Right hindlimb (tissue), 1 donor: ENCODE results near the gene ZC3H6.
"Not testable (repeated sequence)": the region's sequence is repeated elsewhere in the genome, so short reads cannot be mapped to it uniquely, and the experiment has no call there.

Experiments
- DNase-seq: peaks from one replicate; pipeline ENCODE4 v3.0.0-alpha.2; 2018

Gene ZC3H6

DNA sequence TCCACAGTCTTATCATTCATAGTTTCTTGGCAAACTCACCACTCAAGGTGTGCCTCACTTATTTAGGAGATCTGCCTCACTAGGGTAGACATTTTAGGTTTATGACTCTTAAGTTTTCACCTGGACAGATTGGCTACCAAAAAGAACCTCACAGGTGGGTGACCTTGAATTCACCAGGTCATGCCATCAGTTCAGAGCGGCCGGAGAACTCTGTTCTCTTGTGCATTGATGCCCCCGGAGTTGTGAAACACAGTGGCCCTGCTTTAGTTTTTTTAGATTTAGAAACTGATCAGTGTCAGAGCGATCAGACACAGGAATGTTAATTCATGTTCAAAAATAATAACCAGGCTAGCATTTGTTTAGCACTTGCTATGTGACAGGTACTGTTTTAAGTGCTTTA is 6.7 kb downstream of the ZC3H6 start:
- DNase-seq, result not testable (repeated sequence)

DNA sequence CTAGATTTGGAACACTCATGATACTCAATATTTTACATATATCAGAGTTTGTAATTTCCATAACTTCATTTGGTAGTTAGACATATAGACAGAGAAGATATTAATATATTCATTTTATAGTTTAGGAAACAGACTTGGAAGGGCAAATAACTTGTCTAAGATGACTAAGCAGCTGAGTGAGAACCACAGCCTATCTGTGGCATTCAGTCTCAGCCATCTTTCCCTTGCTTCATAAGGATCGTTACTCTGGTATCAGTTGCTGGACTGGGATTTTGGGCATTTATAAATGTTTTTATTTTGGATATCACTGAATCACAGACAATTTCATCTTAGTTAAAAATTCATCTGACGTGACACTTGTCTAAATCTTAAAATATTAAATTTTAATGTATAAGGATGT is 8.1 kb downstream of the ZC3H6 start:
- DNase-seq, result not testable (repeated sequence)

DNA sequence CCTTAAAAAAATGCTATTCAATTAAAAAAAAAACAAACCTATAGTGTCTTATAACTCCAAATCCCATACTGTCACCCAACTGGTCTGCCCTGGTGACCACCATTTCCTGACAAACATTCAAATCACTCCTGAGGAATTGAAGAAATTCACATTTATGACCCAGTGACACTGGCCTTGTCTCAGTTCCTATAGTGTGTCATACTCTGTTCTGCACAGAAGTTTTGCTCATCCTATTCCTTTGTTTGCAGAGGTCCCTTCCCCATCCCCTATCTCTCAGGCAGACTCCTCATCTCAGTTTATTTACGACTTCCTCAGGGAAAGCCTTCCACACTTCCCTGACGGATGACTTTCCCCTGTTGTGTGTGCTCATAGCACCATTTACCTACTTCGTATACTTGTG is 14.7 kb downstream of the ZC3H6 start:
- no peak for DNase-seq

DNA sequence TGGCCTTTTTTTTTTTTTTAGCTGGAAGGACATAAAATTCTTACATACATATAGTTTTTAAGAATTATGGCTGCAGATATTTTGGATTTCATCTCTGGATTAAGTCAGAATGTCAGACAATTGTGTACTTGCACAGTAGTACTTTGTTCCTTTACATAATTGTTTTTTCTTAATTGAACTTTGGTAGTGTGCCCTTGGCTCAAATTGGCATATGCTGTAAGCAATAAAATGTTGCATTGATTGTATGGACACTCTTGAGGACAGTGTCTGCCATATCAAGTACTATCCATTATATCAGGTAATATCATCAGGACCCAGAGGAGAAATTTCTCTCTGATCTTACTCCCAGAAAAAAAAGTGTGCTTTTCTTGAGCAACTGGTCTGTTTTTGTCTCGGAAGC is 15.3 kb downstream of the ZC3H6 start:
- no peak for DNase-seq

DNA sequence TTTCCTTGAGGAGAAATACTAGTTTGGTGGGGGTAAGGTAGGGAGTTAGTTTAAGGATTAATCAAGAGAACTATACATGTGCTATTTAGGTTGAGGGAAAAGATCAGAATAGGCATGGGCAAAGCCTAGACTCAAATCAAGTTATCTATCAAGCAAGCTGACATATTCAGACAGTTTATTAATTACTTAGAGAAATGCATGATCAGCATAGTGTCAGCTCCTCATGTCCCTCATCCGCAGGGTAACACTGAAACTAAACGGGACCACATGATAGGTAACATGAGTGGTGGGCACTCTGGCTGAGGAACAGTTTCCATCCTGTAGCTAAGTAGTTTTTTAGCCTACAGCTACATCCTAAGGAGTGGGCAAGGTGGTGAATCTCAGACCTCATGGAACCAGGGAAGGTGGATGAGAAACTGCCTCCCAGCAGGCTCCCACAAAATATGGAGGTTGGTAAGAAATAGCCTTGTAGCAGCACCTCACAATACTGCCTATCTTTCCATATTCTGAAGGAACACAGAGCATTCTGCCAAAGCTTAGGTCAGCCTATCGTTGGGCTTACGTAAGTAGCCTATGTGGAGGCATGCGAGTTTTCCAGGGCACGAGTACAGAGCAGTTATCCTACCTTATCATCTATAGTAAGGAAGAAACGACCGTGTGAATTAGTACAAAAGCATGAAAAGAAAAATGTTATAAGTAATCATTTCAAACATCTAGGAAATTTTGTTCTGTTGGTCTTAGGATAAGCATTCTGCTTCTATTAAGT is 18.4 kb downstream of the ZC3H6 start:
- DNase-seq, result no peak

DNA sequence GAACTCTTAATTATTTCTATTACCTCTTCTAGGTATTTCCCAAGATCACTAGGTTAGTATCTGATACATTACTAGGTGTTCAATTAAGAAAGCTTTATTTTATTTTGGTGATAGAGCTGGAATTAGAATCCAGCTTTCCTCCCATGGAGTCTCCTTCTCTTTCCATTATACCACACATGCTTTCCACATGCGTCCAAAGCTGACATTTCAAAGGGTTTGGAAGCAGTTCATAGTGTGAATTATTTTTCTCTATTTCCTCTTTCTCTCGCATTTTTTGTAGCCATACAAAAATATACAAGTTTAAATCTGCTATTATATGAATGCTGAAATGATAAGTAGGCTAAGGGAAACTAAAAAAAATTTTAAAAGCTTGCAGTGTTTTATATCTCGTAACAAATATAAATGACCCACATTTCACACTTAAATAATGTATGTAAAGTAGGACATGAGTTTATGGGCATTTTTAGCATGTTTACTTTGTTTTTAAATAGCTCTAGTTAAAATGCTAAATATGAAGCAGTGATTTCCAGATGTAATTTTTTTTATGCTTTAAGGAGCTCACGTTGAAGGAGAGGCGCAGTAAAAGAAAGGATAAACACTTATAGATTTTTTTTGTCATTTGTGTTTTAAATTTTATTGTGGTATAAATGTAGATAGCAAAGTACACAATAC is 20.1 kb downstream of the ZC3H6 start:
- DNase-seq, result no peak

DNA sequence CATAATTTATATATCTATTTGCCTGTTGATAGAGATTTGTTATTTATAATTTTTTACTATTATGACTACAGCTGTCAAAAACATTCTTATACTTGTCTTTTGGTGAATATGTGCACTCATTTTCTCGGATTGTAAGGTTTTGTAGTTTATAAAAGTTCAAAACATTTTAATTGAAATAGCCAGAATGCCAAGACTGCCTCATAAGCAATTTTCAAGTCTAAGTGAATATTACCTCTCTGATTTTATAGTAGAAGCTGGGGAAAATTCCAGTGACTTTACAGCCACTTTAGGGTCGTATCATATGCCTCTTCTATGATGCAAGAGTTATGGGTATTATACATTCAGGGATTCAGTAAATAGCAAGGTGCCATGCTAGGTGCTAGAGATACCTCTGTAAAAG is 21.0 kb downstream of the ZC3H6 start:
- DNase-seq, result no peak

DNA sequence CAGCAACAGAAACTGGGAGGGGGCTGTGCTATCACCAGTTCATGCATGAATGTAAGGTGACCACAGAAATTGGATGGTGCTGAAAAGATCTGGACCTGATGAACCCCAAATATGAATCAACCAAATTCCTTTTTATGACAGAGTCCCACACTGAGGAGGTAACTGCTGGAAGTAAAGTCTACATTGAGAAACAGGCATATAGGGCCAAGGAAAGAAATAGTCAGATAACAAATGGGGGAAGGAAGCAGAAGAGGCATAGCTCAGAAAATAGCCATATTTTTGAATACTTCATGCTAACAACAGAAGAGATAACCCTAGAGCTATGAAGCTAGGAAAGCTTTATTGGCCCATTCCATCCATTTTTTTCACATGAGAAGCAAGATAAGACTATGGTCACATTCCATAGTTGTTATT is 25.8 kb downstream of the ZC3H6 start:
- DNase-seq, result no peak

DNA sequence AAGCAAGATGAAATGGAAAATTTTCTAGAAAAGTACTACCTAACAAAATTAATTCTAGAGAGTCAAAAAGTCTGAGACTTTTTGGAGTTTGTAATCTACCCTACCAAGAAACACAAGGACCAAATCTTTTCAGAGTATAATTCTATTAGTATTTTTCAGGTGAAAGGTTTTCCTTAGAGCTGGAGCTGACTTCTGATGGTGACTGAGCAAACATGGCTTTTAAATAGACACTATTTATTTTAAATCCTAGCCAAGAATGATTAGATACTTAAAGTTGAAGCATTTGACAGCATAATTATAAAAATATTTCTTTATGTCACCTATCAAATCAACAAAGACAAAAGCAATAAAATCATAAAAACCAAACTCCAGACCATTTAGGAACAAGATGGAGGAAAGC is 26.6 kb downstream of the ZC3H6 start:
- no peak for DNase-seq

DNA sequence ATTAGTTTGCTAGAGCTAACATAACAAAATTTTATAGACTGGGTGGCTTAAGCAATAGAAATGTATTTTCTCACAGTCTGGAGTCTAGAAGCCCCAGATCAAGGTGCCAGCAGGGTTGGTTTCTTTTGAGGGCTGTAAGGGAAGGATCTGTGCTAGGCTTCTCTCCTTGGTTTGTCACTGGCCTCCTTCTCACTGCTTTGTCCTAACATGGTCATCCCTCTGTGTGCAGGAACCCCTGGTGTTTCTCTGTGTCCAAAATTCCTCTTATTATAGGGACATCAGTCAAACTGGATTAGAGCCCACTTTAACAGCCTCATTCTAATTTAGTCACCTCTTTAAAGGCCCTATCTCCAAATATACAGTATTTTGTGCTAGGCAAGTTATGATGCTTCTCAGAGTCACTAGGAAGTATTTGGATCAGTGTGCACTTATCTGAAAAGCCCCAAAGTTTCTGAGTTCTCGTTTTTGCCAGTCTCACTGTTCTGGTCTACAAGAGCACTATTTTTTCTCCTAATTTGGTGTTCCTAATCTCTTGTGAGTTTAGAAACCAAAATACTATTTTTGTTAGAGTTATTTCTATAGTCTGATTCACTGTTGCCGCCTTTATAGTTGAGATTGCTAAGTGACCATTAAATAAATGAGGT is 29.0 kb downstream of the ZC3H6 start:
- DNase-seq, result no peak

DNA sequence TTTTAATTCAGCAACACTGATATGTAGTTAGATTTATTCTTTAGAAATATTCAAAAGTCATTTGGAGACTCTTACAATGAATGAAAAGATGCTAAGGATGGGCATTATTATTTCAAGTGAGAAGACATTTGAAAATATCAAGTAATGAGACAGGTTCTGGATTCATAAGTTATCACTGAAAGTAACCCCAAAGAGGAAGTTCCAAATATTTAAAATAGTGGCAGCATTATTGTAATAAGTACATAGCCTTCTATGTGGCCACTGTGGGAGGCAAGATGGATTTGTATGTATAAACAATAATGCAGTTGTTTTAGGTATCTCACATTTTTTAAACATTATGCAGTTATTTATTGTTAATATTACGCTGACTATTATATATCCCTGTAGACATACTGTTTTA is 29.7 kb downstream of the ZC3H6 start:
- DNase-seq, result no peak

DNA sequence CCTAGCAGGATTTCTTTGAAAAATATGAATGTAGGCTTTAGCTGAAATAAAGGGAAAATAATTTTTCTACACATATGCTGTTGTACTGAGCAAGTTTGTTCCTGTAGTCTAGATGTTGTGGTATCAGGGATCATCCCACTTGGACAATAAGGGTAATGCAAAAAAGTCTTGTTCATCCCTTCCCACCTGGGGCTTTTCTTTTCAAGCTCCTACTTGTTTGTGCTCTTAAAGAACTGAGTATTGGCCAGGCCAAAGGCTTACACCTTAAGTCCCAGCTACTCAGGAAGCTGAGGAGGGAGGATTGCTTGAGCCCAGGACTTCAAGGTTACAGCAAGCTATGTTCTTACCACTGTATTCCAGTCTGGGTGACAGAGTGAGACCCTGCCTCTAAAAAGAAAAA is 35.5 kb downstream of the ZC3H6 start:
- DNase-seq, result no peak

DNA sequence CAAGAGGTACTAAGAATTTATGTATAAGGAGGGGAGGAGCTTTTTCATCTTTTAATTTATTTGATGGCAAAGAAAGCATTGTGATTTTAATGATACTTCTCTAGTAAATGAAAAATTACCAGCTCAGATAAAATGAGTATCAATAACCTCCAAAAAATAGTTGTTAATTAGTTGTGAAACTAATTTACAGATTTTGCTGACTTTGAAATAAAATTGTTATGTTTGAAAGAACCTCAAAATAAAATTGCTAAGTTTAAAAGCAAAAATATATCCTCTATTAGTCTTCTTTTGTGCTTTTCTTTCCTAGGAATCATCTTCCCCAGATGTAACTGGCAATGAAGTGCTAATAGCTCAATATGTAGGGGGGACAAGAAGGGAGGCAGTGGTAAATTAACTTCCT is 36.5 kb downstream of the ZC3H6 start:
- DNase-seq, result no peak

DNA sequence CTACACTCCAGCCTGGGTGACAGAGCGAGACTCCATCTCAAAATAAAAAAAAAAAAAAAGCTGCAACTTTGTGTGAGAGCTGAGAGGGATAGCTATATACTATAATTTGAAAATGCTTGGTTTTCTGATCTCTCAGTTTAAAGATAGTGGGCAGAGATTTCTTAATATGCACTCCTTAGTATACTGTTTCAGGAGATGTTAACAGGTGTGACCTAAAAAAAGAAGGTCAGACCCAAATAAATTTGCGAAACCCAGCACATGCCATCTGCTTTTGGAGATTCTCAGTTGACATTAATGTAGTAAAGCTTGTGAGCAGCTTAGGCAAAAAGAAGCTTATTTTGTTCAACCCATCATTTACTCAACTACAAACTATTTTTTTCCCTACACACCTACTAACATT is 37.4 kb downstream of the ZC3H6 start:
- DNase-seq, result no peak

DNA sequence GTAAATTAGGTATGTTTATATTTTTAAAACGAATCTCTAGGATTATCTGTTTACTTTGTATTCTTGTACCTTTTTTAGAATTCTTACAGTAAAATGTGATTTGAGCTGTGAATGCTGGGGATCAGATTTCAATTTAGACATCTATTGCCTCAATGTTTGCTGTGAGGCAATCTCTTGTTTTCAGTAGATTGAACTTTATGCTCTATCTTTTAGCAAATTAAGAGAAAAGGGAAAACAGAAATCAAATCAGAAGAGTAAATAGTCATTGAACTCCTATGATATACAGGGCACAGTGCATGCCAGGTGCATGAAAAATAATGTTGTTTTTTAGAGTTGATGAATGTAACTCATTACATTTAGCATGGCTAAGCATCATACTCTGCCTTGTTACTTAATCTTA is 39.5 kb downstream of the ZC3H6 start:
- no peak for DNase-seq

DNA sequence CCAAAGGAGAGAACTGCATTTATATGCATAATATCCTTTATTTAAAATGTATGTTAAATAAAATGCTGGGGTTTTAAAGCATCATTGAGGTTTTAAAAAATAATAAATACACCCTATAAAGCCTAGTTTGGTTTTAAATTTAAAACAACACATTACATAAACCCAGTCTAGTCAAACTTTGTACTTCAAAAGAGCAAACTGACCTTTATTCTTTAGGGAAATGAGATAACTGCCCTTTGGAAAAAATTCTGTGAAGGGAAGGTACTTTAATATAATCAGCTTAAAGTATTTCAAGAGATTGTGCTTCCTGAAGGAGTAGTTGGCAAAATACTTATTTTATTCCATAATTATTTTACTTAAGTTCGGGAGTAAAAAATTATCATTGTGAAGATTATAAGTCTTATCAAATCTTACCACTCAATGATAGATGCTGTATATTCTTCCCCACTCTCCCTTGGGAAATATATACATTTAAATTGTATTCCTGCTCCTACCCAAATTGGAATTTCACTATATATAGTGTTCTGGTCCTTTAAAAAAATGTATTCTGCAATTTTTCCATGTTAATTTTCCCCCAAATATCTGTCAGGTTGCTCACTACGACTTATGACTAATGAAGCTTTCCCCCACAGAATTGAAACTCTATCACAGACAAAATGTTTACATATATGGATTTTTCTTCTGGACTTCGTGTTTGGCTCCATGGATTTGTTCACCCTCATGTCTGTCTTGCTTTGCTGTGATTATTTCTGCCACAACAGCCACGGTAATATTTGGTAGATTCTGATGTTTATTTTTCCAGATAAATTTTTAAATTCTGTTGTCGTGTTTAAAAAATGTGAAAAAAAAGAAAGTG is 42.1 kb downstream of the ZC3H6 start:
- DNase-seq, result no peak

DNA sequence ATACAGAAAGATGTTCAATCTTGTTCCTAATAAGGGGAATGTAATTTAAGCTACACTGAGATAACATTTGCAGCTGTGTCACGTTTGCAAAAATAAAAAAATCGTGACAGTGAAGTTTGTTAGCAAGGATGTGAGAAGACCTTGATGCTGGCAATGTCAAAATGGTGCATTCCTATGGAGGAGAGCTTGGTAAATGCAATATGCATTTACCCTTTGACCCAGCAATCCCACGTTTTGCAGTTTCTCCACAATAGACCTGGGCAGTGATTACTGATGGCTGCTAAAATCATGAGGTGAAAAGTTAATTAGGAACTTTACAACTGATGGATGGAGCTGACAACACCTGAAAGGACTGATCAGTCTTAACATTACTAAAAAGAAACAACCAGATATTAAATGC is 43.1 kb downstream of the ZC3H6 start:
- no peak for DNase-seq

DNA sequence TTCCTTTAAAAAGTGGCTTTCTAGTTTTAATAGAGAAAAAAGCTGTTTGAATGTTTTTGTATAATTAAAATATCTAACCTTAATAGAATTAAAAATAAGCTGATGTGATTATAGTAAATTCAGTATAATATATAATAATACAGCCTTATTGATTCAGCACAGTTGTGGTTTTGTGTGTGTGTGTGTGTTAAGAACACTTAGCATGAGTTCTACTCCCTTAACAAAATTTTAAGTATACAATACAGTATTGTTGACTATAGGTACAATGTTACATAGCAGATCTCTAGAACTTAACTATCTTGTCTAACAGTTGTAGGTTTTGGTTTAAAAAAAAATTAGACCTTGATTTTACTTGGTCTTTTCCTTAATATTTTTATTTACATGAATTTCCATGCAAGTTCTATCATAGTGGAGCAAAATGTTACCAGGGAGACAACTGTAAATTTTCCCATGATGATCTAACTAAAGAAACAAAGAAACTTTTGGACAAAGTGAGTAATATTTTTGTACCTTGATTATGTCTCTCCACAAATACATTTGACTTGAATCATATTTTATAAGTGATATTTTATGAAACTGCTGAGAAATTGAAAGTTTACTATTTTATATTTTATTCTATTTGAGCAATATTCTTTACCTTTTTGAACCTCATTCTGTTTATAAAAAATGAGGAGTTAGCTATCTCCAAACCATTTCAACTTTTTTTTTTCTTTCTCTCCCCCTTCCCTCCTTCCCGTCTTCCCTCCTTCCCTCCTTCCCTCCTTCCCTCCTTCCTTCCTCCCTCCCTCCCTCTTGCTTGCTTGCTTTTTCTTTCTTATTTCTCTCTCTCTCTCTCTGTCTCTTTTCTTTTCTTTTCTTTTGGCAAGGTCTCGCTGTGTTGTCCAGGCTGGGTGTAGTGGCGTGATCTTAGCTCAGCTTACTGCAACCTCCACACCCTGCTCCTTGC is 46.3 kb downstream of the ZC3H6 start:
- no peak for DNase-seq

DNA sequence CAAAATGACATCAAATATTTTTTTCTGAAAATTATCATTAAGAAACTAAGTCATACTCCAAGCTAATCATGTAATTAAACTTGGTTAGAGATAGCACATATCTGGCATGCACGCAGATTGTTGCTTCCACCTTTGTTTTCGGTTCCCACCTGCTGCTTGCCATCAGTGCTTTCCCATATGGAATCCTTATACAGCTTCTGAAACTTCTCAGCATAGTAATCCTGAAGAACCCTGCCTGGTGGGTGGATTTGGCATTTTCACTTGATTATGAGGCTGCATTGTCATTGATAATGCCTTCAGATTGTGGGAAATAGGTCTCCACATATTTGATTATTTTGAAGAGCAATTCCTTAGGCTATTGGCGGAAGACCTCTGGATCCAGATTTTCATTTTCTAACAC is 47.5 kb downstream of the ZC3H6 start:
- DNase-seq, result no peak

DNA sequence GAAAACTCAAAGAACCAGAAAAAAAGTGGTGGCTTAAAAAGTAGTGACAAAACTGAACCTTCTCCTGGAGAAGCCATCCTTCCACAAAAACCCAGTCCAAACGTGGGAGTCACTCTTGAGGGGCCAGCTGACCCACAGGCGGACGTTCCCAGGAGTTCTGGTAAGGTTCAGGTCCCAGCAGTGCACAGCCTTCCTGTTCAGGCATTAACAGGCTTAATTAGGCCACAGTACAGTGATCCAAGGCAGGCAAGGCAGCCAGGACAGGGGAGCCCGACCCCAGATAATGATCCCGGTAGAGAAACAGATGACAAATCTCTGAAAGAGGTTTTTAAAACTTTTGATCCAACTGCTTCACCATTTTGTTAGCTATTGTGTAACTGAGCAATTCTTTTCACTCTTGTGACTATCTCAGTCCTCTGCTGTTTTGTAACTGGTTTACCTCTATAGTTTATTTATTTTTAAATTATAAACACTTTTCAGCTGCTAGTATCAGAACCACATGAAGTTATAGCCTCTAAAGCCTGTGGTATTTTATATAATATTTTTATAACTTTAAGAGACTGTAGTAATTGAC is 56.8 kb downstream of the ZC3H6 start:
- DNase-seq, result no peak

DNA sequence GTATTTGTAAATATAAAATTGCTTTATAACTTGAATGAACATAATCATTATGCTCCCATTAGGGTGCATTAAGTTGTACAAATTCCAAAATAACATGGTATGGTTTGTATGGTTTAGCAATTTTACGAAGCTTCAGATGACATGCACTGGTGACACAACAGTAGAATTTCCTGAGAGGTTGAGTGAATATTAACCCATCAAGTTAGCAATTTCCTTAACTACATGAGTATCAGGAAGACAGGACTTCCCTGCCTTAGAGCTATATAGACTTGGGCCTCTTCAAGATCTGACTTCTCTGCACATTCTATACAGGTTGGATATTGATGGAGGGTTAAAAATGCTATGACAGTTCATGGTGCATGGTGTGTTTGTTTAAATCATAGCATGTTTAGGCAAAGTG is 60.2 kb downstream of the ZC3H6 start:
- no peak for DNase-seq

DNA sequence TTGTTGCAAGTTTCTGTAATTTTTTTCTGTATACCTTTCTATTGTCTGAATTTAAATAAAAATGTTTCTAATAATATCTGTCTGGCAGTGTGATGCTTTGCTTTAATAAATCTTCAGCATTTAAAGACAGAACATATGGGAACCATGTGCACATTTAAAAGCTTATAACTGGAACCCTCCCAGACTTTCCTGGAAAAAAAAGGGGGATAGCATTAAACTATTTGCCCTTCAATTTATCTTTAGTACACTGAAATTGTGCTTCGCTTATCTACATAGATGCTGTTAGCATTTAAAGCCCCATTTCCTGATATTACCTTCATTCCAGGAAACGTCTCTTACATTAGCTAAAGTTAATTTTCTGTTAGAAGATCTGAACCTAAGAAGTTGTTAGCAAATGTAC is 64.6 kb downstream of the ZC3H6 start:
- no peak for DNase-seq
